Measurements from ENCODE around the gene SOX12. TPM values are rescaled to one million over a fixed set of nuclear protein-coding genes. Genes with fewer than 3 reads are reported as not detected.
A peak's percentile ranks its signal among the peaks of the same experiment; 100 is the strongest.

SOX12 gene
- total RNA-seq, 1 donor from 2014 or later: 6.1 TPM

GRCh38 chr20:343107-343506 is 17.8 kb downstream of the SOX12 start:
- H3K27ac Mint-ChIP-seq: no peak overlapping the region
- H3K9me3 Mint-ChIP-seq: peaks cover 2% of the 10 kb centered on the region
- DNase-seq (no peak), ATAC-seq (ENCODE audit: low read depth) (no peak)
- TF ChIP-seq CTCF (IDR thresholded peaks at IDR 0.05): no peak
- intact Hi-C loops (cut with micrococcal nuclease): no loop called here
- peaks cover under 1% of the 10 kb centered on the region for H3K36me3 Mint-ChIP-seq (ENCODE audit: low read depth)
- H3K4me1 Mint-ChIP-seq: peaks cover 14% of the 10 kb centered on the region
- no peaks in the 10 kb centered on the region for H3K27me3 Mint-ChIP-seq
- ChIA-PET POLR2A (no interaction called here), CTCF (interaction anchor here (1.0 kb wide), 1 partner anchor 13 kb away, joined by 3 read pairs; no protein-coding TSS in a partner anchor)
- no peak overlapping the region for H3K4me3 Mint-ChIP-seq

- TF ChIP-seq CTCF (IDR thresholded peaks at IDR 0.05): no peak
- ChIA-PET POLR2A (interaction anchor here (1.0 to 3.9 kb wide), 2 partner anchors 9 to 21 kb away, joined by 3 to 27 read pairs; partner anchors contain the start of gene SOX12), CTCF (interaction anchor here (0.9 to 4.1 kb wide), 3 partner anchors 9 to 16 kb away, joined by 3 to 19 read pairs (median 4); no protein-coding TSS in a partner anchor)
- DNase-seq (no peak), ATAC-seq (ENCODE audit: low read depth) (no peak)
- H3K27me3 Mint-ChIP-seq: no peaks in the 10 kb centered on the region
- H3K4me1 Mint-ChIP-seq: peaks cover 13% of the 10 kb centered on the region
- intact Hi-C loops (cut with micrococcal nuclease): loop anchor here (2.0 to 5.0 kb wide), 2 partner anchors 49 to 196 kb away; partner anchors contain the start of genes CSNK2A1 and ZCCHC3
- peak overlapping the region; percentile 53 for H3K27ac Mint-ChIP-seq
- H3K36me3 Mint-ChIP-seq (ENCODE audit: low read depth): peaks cover 2% of the 10 kb centered on the region
- H3K9me3 Mint-ChIP-seq: peaks cover 2% of the 10 kb centered on the region
- peak overlapping the region; percentile 88 for H3K4me3 Mint-ChIP-seq
These were observed 20.8 kb downstream of the SOX12 start for GRCh38 chr20:346033-346639.

GRCh38 chr20:346640-347316 is 21.4 kb downstream of the SOX12 start, which contains the start of gene NRSN2:
TSS of gene NRSN2 (plus strand) at chr20:347111. CDS start at chr20:349644, 2,533 bp downstream.
- intact Hi-C loops (cut with micrococcal nuclease): loop anchor here (1.0 to 5.0 kb wide), 3 partner anchors 19 to 196 kb away; partner anchors contain the start of genes CSNK2A1 and ZCCHC3
- Mint-ChIP-seq H3K27ac (peak within 1 kb of the TSS; percentile 68), H3K4me3 (peak within 1 kb of the TSS; percentile 88), H3K27me3 (no peaks in the 10 kb centered on the region), H3K36me3 (ENCODE audit: low read depth) (peaks cover 2% of the 10 kb centered on the region), H3K9me3 (peaks cover under 1% of the 10 kb centered on the region), H3K4me1 (peaks cover 13% of the 10 kb centered on the region)
- CTCF ChIA-PET: interaction anchor here (0.9 to 4.1 kb wide), 2 partner anchors 8 to 17 kb away, joined by 3 to 19 read pairs; no protein-coding TSS in a partner anchor
- TF ChIP-seq CTCF (IDR thresholded peaks at IDR 0.05): no peak
- ATAC-seq (ENCODE audit: low read depth) (peak; percentile 58), DNase-seq (peak; percentile 51)
- POLR2A ChIA-PET: interaction anchor here (0.5 to 3.9 kb wide), 5 partner anchors 10 to 61 kb away, joined by 3 to 27 read pairs (median 3); partner anchors contain the start of genes SOX12 and TRIB3

GRCh38 chr20:347317-347639 is 21.9 kb downstream of the SOX12 start:
- ATAC-seq (ENCODE audit: low read depth): peak; percentile 2
- H3K27ac Mint-ChIP-seq: peak overlapping the region; percentile 12

More at GRCh38 chr20:347317-347639, 21.9 kb downstream of the SOX12 start:
- Mint-ChIP-seq H3K36me3 (ENCODE audit: low read depth) (peaks cover 2% of the 10 kb centered on the region), H3K4me3 (peak overlapping the region; percentile 88), H3K27me3 (no peaks in the 10 kb centered on the region), H3K9me3 (no peaks in the 10 kb centered on the region), H3K4me1 (peaks cover 13% of the 10 kb centered on the region)
- intact Hi-C loops (cut with micrococcal nuclease): loop anchor here (1.0 to 5.0 kb wide), 3 partner anchors 20 to 195 kb away; partner anchors contain the start of genes CSNK2A1 and ZCCHC3
- POLR2A ChIA-PET: interaction anchor here (0.5 to 3.9 kb wide), 5 partner anchors 22 to 60 kb away, joined by 3 to 27 read pairs (median 4); partner anchors contain the start of genes SOX12 and TRIB3
- TF ChIP-seq CTCF (IDR thresholded peaks at IDR 0.05): no peak
- CTCF ChIA-PET: interaction anchor here (4.1 kb wide), 1 partner anchor 18 kb away, joined by 19 read pairs; no protein-coding TSS in a partner anchor
- no peak for DNase-seq
